Measurements from ENCODE around the gene KRTAP20-4.

DNA sequence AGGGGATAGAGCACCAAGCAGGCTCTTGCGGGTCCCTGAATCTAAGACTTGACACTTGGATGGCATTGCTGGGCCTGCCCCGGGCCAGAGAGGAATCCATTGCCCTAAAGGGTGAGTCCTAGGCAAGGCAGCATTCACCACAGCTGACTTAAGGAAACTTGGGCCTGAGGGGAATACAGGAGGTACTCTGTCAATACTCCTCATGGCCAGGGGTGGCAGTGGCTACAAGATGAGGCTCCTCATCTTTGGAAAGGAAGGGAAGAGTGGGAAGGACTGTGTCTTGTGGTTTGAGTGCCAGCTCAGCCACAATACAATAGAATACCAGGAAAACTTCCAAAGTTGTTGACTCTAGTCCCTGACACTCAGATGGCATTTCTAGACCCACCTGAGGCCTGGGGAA lies 14.5 kb upstream of the KRTAP20-4 start:
- TF ChIP-seq POLR2A (IDR thresholded peaks at IDR 0.05) (no peak), CTCF (IDR thresholded peaks at IDR 0.05) (no peak), EP300 (IDR thresholded peaks at IDR 0.05; ENCODE audit: low read depth) (no peak), POLR2AphosphoS5 (IDR thresholded peaks at IDR 0.05) (no peak)

All from transverse colon (tissue), 4 donors.